SU-DHL-6 (cell line): ENCODE results near the gene IL10.
"Not testable (repeated sequence)": the region's sequence is repeated elsewhere in the genome, so short reads cannot be mapped to it uniquely, and the experiment has no call there.

ENCODE experiments used
- EZH2phosphoT487 ChIP-seq: fragments of 200-600 bp; sonication (generic), shearing (Covaris generic); conservative IDR thresholded peaks from 2 replicates; pipeline ENCODE4 v1.6.1; 2018; ENCODE audit warnings: mild to moderate bottlenecking, antibody characterized with exemption, low read length, moderate library complexity, mixed read lengths
- TF ChIP-seq, protein P1 (sequence below): fragments of 200-600 bp; sonication (generic); IDR thresholded peaks from one replicate; pipeline ENCODE4 v1.5.1; 2017; ENCODE audit warnings: antibody characterized with exemption, mild to moderate bottlenecking, low read length, moderate library complexity; ENCODE audit not compliant: insufficient read depth, poor library complexity, severe bottlenecking

DNA sequence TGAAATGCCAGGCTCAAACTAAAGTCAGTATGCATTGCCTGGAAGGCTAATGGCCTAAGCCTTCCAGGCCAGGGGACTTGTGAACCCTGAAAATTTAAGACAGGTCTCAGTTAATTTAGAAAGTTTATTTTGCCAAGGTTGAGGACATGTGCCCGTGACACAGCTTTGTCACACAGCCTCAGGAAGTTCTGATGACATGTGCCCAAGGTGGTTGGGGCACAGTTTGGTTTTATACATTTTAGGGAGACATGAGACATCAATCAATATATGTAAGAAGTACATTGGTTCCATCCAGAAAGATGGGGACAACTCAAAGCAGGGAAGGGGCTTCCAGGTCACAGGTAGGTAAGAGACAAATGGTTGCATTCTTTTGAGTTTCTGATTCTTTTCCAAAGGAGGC, 6.5 kb downstream of the IL10 start:
- TF ChIP-seq, protein P1, sequence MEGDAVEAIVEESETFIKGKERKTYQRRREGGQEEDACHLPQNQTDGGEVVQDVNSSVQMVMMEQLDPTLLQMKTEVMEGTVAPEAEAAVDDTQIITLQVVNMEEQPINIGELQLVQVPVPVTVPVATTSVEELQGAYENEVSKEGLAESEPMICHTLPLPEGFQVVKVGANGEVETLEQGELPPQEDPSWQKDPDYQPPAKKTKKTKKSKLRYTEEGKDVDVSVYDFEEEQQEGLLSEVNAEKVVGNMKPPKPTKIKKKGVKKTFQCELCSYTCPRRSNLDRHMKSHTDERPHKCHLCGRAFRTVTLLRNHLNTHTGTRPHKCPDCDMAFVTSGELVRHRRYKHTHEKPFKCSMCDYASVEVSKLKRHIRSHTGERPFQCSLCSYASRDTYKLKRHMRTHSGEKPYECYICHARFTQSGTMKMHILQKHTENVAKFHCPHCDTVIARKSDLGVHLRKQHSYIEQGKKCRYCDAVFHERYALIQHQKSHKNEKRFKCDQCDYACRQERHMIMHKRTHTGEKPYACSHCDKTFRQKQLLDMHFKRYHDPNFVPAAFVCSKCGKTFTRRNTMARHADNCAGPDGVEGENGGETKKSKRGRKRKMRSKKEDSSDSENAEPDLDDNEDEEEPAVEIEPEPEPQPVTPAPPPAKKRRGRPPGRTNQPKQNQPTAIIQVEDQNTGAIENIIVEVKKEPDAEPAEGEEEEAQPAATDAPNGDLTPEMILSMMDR = not testable (repeated sequence)
- not testable (repeated sequence) for TF ChIP-seq EZH2phosphoT487
